8988T (cell line): ENCODE results near the gene KISS1.

ENCODE experiments used
- DNase-seq: peaks from one replicate; pipeline ENCODE4 v3.0.0; 2011

The KISS1 gene

GRCh38 chr1:204153667-204154066, 42.6 kb downstream of the KISS1 start:
- peak; percentile 4 for DNase-seq

GRCh38 chr1:204152310-204153044, 43.8 kb downstream of the KISS1 start:
- DNase-seq, result peak; percentile 18

- peak; percentile 93 for DNase-seq
Observed at GRCh38 chr1:204151552-204152309, 44.6 kb downstream of the KISS1 start, which contains the start of gene ETNK2. Gene ETNK2, minus strand, starts transcription at chr1:204152044. Its CDS starts 192 bp downstream, at chr1:204151852.

- peak; percentile 59 for DNase-seq
Observed at GRCh38 chr1:204150702-204151551, 45.4 kb downstream of the KISS1 start.

- peak; percentile 14 for DNase-seq
Observed at GRCh38 chr1:204149635-204150565, 46.4 kb downstream of the KISS1 start.

GRCh38 chr1:204149107-204149506, 47.2 kb downstream of the KISS1 start:
- peak; percentile 4 for DNase-seq

- peak; percentile 5 for DNase-seq
Observed at GRCh38 chr1:204147406-204148383, 48.6 kb downstream of the KISS1 start.

- DNase-seq, result peak; percentile 20
Observed at GRCh38 chr1:204146965-204147364, 49.3 kb downstream of the KISS1 start.

- DNase-seq, result peak; percentile 8
Observed at GRCh38 chr1:204146309-204146708, 50.0 kb downstream of the KISS1 start.

GRCh38 chr1:204145033-204145504, 51.2 kb downstream of the KISS1 start:
- no peak for DNase-seq

GRCh38 chr1:204143276-204144041, 52.8 kb downstream of the KISS1 start:
- no peak for DNase-seq

GRCh38 chr1:204142032-204142974, 54.0 kb downstream of the KISS1 start:
- no peak for DNase-seq

- DNase-seq, result no peak
Observed at GRCh38 chr1:204141131-204141530, 55.2 kb downstream of the KISS1 start.
